Natural killer cell treated with Interleukin-12 subunit alpha and Interleukin-12 subunit beta and Interleukin-15 and Interleukin-18, amount 100 ng/mL, for 72 hours (primary cell): ENCODE data around the gene DOLPP1. TPM values are rescaled to one million over a fixed set of nuclear protein-coding genes. Genes with fewer than 3 reads are reported as not detected.
"Not testable (repeated sequence)": the region's sequence is repeated elsewhere in the genome, so short reads cannot be mapped to it uniquely, and the experiment has no call there.

Source experiments
- ATAC-seq, 2 donors: fragments of 150-1000 bp; cut with Tn5 transposase in 1 of 2; sonication (Bioruptor Pico), chemical (Tn5 transposase) in 1 of 2; 2 replicates each; pipeline ENCODE4 v1.10.0; 2021
- DNase-seq: peaks from one replicate; pipeline ENCODE4 v3.0.0; 2022; ENCODE audit warnings: low spot score
- H3K27ac Mint-ChIP-seq, 2 donors: 1 replicate in 1 of 2; 2 replicates in 1 of 2; pipeline ENCODE4 v1.8.0; 2022; ENCODE audit warnings: mixed read lengths in 2 of 2, mild to moderate bottlenecking in 1 of 2, moderate library complexity in 1 of 2
- H3K27me3 Mint-ChIP-seq, 2 donors: 1 replicate in 1 of 2; 2 replicates in 1 of 2; pipeline ENCODE4 v1.8.0; 2022; ENCODE audit warnings: mixed read lengths in 2 of 2
- H3K36me3 Mint-ChIP-seq: one replicate; pipeline ENCODE4 v1.8.0; 2022; ENCODE audit warnings: mixed read lengths
- H3K4me1 Mint-ChIP-seq, 2 donors: 1 replicate in 1 of 2; 2 replicates in 1 of 2; pipeline ENCODE4 v1.8.0; 2022; ENCODE audit warnings: low read depth in 2 of 2, mixed read lengths in 2 of 2, mild to moderate bottlenecking in 1 of 2
- H3K4me3 Mint-ChIP-seq: one replicate; pipeline ENCODE4 v1.8.0; 2022; ENCODE audit warnings: mixed read lengths
- H3K9me3 Mint-ChIP-seq: 2 replicates; pipeline ENCODE4 v1.8.0; 2022; ENCODE audit warnings: mixed read lengths
- total RNA-seq, 2 donors: library from RNA; stranded (reverse); gene quantifications; one replicate each; pipeline ENCODE4 v1.2.3, GENCODE V29; 2022

DOLPP1 gene
- total RNA-seq, 2 donors from 2014 or later, result 18.6 to 24.1 TPM

GRCh38 chr9:129122133-129122532, 41.2 kb downstream of the DOLPP1 start:
- no peak for DNase-seq
- no peaks in the 10 kb centered on the region for H3K36me3 Mint-ChIP-seq
- no peaks in the 10 kb centered on the region for H3K27me3 Mint-ChIP-seq
- no peaks in the 10 kb centered on the region for H3K9me3 Mint-ChIP-seq
- H3K27ac Mint-ChIP-seq, result no peak overlapping the region
- ATAC-seq, result no peak
- no peak overlapping the region for H3K4me3 Mint-ChIP-seq
- H3K4me1 Mint-ChIP-seq, result peaks cover 0 to 6% of the 10 kb centered on the region in 2 donors

GRCh38 chr9:129122976-129123375, 42.1 kb downstream of the DOLPP1 start:
- not testable (repeated sequence) for H3K4me3 Mint-ChIP-seq, H3K27me3 Mint-ChIP-seq, ATAC-seq

DNA sequence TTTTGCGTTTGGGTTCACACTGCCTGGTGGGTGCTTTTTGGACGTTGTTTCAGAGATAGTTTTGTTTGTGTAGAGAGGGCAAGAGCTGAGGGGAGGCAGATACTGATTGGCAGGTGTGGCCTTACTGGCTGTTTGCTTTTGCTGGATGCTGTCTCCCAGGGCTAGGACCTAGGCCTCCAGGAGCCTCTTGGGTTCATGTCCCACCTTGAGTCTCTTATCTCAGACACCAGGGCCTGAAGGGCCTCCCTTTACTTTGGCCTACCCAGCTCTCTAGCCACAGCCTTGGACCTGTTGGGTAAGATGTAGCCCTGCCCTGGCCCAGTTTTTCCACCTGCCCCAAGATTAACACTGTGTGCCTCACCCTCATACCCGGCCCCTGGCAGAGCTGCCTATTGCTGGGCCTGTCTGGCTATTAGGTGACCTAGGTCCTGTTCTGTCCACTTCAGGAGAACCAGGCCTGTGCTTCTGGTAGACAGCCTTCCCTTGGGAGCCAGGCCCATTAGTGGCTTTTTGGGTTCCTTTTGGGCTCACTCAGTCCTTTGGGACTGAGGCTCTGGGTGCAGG, 43.7 kb downstream of the DOLPP1 start:
- H3K4me1 Mint-ChIP-seq, result peaks cover 0 to 7% of the 10 kb centered on the region in 2 donors
- no peak for ATAC-seq
- no peak overlapping the region for H3K4me3 Mint-ChIP-seq
- no peak for DNase-seq
- H3K27ac Mint-ChIP-seq, result no peak overlapping the region
- H3K36me3 Mint-ChIP-seq, result peaks cover 5% of the 10 kb centered on the region
- H3K27me3 Mint-ChIP-seq, result no peaks in the 10 kb centered on the region
- H3K9me3 Mint-ChIP-seq, result no peaks in the 10 kb centered on the region

More at GRCh38 chr9:129122976-129123375, 42.1 kb downstream of the DOLPP1 start:
- not testable (repeated sequence) for H3K4me1 Mint-ChIP-seq, DNase-seq, H3K36me3 Mint-ChIP-seq, H3K27ac Mint-ChIP-seq, H3K9me3 Mint-ChIP-seq

- DNase-seq (no peak), ATAC-seq (peak in 1 of 2 donors; percentile 49)
- Mint-ChIP-seq H3K9me3 (no peaks in the 10 kb centered on the region), H3K27ac (no peak overlapping the region), H3K4me3 (no peak overlapping the region), H3K36me3 (peaks cover 5% of the 10 kb centered on the region), H3K27me3 (no peaks in the 10 kb centered on the region), H3K4me1 (peaks cover 0 to 5% of the 10 kb centered on the region in 2 donors)
These were observed 44.6 kb downstream of the DOLPP1 start for GRCh38 chr9:129125478-129125877.

DNA sequence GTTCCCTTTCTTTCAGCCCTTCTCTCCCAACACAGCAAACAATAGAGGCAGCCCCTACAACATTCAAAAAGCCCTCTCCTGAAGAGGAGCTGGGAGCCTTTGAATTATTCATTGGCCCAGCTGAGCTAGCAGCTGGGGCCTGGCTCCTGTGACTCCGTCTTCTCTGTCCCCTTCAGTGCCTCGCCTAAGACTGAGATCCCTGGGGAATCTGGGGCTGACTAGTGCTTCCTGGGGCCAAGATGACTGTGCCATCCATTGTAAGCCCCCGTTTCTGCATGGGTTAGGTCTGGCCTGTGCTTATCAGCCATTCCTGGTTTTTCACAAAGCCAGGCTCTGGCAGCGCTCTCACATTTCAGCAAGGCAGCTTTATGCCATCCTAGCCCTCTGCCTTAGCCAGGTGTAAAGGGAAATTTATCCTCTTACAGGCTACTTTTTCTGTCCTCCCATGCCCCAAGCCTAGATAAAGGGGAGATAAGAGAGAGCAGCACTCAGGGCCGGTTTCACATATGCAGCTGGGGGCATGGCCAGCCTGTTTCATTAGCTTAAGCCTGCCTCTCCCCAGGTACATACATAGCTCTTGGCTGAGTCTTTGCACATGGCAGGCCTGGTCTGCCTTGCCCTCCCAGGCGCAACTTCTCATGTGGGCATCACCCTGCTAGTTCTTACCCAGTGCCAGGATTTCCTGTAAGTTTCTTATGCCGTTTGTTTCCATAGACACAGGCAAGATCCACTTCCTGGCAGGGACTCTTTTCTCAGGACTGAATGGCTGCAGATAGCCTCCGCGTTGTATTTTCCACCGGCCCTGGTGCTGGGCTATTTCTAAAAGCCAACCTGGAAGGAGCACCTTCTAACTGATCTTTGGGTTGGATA, 46.1 kb downstream of the DOLPP1 start:
- DNase-seq (no peak), ATAC-seq (no peak)
- H3K9me3 Mint-ChIP-seq, result no peaks in the 10 kb centered on the region
- H3K4me3 Mint-ChIP-seq, result no peak overlapping the region
- peaks cover 11% of the 10 kb centered on the region for H3K36me3 Mint-ChIP-seq
- no peak overlapping the region for H3K27ac Mint-ChIP-seq
- no peaks in the 10 kb centered on the region for H3K27me3 Mint-ChIP-seq
- H3K4me1 Mint-ChIP-seq, result peaks cover 0 to 8% of the 10 kb centered on the region in 2 donors

DNA sequence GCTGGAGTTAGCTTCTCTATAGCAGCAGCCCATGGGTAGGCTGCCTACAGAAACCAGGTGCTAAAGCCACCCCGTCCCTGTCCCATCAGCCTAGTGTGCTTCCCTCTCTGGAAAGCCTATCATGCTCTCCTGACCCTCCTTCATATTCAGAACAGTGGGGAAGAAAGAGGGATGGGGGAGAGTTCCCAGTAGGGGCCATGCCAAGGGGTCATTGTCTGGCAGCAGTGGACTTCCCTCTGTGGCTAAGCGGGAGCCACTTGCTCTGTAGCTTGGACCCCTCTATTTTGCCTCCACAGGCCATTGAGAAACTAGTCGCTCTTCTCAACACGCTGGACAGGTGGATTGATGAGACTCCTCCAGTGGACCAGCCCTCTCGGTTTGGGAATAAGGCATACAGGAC, 47.8 kb downstream of the DOLPP1 start:
- Mint-ChIP-seq H3K27ac (no peak overlapping the region), H3K27me3 (no peaks in the 10 kb centered on the region)

GRCh38 chr9:129130271-129130670, 49.4 kb downstream of the DOLPP1 start:
- not testable (repeated sequence) for H3K4me1 Mint-ChIP-seq, H3K27me3 Mint-ChIP-seq, H3K4me3 Mint-ChIP-seq, ATAC-seq, H3K27ac Mint-ChIP-seq, H3K9me3 Mint-ChIP-seq, DNase-seq
- peaks cover 16% of the 10 kb centered on the region for H3K36me3 Mint-ChIP-seq

More for the DNA sequence above, 47.8 kb downstream of the DOLPP1 start:
- Mint-ChIP-seq H3K9me3 (no peaks in the 10 kb centered on the region), H3K4me1 (peaks cover 3 to 8% of the 10 kb centered on the region in 2 donors), H3K36me3 (peaks cover 13% of the 10 kb centered on the region), H3K4me3 (no peak overlapping the region)
- DNase-seq, result no peak
- ATAC-seq, result no peak

GRCh38 chr9:129130791-129131190, 49.9 kb downstream of the DOLPP1 start:
- no peak overlapping the region for H3K4me3 Mint-ChIP-seq
- DNase-seq (no peak), ATAC-seq (no peak)
- H3K27ac Mint-ChIP-seq, result no peak overlapping the region
- peaks cover 16% of the 10 kb centered on the region for H3K36me3 Mint-ChIP-seq
- H3K9me3 Mint-ChIP-seq, result no peaks in the 10 kb centered on the region
- H3K27me3 Mint-ChIP-seq, result no peaks in the 10 kb centered on the region
- peaks cover 6 to 8% of the 10 kb centered on the region in 2 donors for H3K4me1 Mint-ChIP-seq

DNA sequence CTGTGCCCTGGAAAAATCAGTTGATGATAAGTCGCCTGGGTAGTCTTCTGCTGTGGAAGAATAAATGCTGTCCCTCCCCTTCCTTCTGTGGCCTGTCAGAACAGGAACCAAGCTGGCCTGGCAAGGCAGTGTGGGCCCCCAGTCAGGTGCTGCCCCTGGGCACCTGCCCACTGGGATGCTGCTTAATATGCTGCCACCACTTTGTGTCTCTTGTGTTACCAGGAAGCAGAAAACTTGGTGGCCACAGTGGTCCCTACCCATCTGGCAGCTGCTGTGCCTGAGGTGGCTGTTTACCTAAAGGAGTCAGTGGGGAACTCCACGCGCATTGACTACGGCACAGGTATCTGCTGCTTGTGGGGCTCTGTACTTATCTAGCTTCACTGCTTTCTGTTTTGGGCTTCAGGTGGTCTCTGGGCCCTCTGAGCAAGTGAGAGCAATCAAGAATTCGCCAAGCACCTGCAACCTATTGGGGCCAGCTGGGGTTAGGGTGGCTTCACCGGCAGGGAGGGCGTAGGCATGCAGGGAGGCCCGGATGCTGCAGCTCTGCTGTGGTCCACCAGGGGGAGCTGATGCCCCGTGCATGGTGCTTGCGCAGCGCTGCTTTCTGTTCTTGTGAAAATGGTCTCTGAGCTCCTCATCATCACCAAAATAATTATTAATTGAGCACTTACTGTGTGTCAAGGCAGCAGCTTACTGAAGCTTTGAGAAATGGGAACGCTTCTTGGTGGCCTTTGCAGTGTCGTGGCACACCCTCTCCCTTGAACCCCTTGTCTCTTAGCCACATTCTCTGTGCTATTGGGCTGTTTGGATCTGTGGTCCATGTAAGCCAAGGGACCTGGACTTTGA, 50.6 kb downstream of the DOLPP1 start:
- Mint-ChIP-seq H3K36me3 (peaks cover 16% of the 10 kb centered on the region), H3K4me1 (peaks cover 6 to 8% of the 10 kb centered on the region in 2 donors), H3K9me3 (no peaks in the 10 kb centered on the region), H3K27ac (no peak overlapping the region), H3K4me3 (no peak overlapping the region), H3K27me3 (no peaks in the 10 kb centered on the region)
- peak; percentile 91 to 92 for ATAC-seq
- DNase-seq, result peak; percentile 83

DNA sequence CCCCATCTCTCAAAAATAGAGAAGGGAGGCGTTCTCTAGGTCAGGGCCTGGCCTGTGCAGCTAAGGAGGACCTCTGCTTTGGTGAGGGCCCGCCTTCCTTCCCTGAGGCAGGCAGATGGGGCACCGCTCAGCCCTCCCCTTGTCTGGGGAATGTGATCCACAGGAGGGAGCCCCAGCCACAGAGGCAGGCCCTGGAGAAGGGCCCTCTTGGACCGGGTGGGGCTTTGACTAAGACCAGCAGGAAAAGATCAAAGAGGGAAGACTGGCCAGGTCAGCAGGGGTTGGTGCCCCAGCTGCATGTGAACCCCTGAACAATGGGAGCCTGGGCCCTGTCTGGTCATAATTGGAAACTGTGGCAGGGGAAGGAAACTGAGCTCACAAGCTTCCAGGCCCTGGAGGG, 52.2 kb downstream of the DOLPP1 start:
- H3K9me3 Mint-ChIP-seq, result no peaks in the 10 kb centered on the region
- no peak for DNase-seq
- no peak for ATAC-seq
- no peak overlapping the region for H3K27ac Mint-ChIP-seq
- H3K4me1 Mint-ChIP-seq, result peaks cover 6% of the 10 kb centered on the region in 2 donors
- peaks cover 12% of the 10 kb centered on the region for H3K36me3 Mint-ChIP-seq
- H3K27me3 Mint-ChIP-seq, result no peaks in the 10 kb centered on the region
- H3K4me3 Mint-ChIP-seq, result no peak overlapping the region

GRCh38 chr9:129135476-129135875, 54.6 kb downstream of the DOLPP1 start:
- no peaks in the 10 kb centered on the region for H3K9me3 Mint-ChIP-seq
- no peak for ATAC-seq

GRCh38 chr9:129136446-129137035, 55.6 kb downstream of the DOLPP1 start:
- no peak for ATAC-seq
- H3K4me1 Mint-ChIP-seq, result peaks cover 22 to 29% of the 10 kb centered on the region in 2 donors
- H3K36me3 Mint-ChIP-seq, result peaks cover 6% of the 10 kb centered on the region
- H3K27ac Mint-ChIP-seq, result no peak overlapping the region
- H3K9me3 Mint-ChIP-seq, result no peaks in the 10 kb centered on the region
- H3K27me3 Mint-ChIP-seq, result no peaks in the 10 kb centered on the region
- H3K4me3 Mint-ChIP-seq, result no peak overlapping the region
- DNase-seq, result no peak

More at GRCh38 chr9:129135476-129135875, 54.6 kb downstream of the DOLPP1 start:
- no peak overlapping the region for H3K27ac Mint-ChIP-seq
- H3K4me3 Mint-ChIP-seq, result no peak overlapping the region
- peaks cover 19 to 21% of the 10 kb centered on the region in 2 donors for H3K4me1 Mint-ChIP-seq
- DNase-seq, result no peak
- H3K36me3 Mint-ChIP-seq, result peaks cover 12% of the 10 kb centered on the region
- H3K27me3 Mint-ChIP-seq, result no peaks in the 10 kb centered on the region
